GM10266 (cell line): ENCODE results near the gene HSPA6.
"Not testable (repeated sequence)": the region's sequence is repeated elsewhere in the genome, so short reads cannot be mapped to it uniquely, and the experiment has no call there.

Experiments used
- DNase-seq: peaks from one replicate; pipeline ENCODE4 v3.0.0; 2012; ENCODE audit errors: extremely low spot score
- CTCF ChIP-seq: IDR thresholded peaks from 2 replicates; pipeline ENCODE4 v1.5.1; 2012; ENCODE audit warnings: mild to moderate bottlenecking, low read depth; ENCODE audit not compliant: control insufficient read depth, insufficient read depth; ENCODE audit errors: missing control alignments

Gene HSPA6

GRCh38 chr1:161530158-161530557 is 5.8 kb downstream of the HSPA6 start:
- DNase-seq, result not testable (repeated sequence)

GRCh38 chr1:161530671-161531641 is 6.6 kb downstream of the HSPA6 start:
- DNase-seq, result peak; percentile 74

GRCh38 chr1:161531986-161532643 is 7.8 kb downstream of the HSPA6 start:
- TF ChIP-seq CTCF, result no peak
- no peak for DNase-seq

- not testable (repeated sequence) for DNase-seq
Measured at GRCh38 chr1:161532644-161533567, 8.6 kb downstream of the HSPA6 start.

- not testable (repeated sequence) for DNase-seq
Measured at GRCh38 chr1:161537068-161537669, 12.8 kb downstream of the HSPA6 start.

GRCh38 chr1:161538925-161539479 is 14.7 kb downstream of the HSPA6 start:
- DNase-seq, result not testable (repeated sequence)

GRCh38 chr1:161539731-161540569 is 15.6 kb downstream of the HSPA6 start:
- peak; percentile 39 for DNase-seq

GRCh38 chr1:161540570-161540960 is 16.2 kb downstream of the HSPA6 start:
- not testable (repeated sequence) for DNase-seq

GRCh38 chr1:161542091-161542559 is 17.8 kb downstream of the HSPA6 start:
- peak; percentile 43 for DNase-seq

- not testable (repeated sequence) for DNase-seq
Measured at GRCh38 chr1:161543125-161543524, 18.8 kb downstream of the HSPA6 start.

- DNase-seq, result not testable (repeated sequence)
Measured at GRCh38 chr1:161545005-161545731, 20.8 kb downstream of the HSPA6 start.

- not testable (repeated sequence) for DNase-seq
Measured at GRCh38 chr1:161547995-161548741, 23.8 kb downstream of the HSPA6 start.

GRCh38 chr1:161548749-161549406 is 24.5 kb downstream of the HSPA6 start:
- not testable (repeated sequence) for DNase-seq
